Fibroblast of skin of abdomen (primary cell): ENCODE data around the gene NHSL1.

Source experiments
- DNase-seq: peaks from one replicate; pipeline ENCODE4 v3.0.0-alpha.2; 2013

NHSL1 gene

GRCh38 chr6:138494312-138494711, 5.0 kb downstream of the NHSL1 start:
- no peak for DNase-seq

DNA sequence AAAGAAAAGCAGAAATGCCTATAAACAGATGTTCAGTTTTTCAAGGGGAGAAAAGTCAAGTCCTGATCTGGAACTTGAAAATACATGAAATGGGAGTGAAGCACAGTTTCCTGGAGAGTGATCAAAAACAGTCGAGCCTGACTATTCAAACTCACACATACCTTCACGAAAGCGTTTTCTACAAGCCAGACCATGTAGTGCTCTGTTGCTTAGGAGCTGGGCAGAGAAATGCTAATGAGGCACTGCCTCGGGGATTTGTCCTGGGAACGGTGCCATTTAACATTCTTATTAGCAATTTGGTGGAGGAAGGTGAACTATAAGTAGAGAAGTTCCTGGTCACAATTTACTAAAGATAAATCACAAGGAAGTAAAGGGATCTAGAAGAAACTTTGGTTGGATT, 5.9 kb downstream of the NHSL1 start:
- peak; percentile 59 for DNase-seq

DNA sequence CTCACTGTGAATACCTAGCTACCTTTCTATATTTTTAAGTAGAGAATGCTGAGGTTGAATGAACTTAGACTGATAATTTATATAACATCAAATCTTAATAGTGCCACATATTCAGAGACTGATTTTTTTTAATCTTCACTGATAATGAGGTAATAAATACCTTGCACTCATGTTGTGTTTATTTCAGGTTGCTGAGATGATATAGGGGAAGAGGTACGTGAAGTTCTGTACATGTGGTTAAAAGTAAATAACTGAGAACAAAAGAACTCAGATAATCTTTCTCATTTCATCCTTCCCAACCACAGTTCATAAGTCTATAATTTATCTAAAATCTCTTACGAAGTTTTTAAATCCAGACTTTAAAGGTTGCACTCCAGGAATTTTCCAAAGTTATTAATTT, 6.4 kb downstream of the NHSL1 start:
- no peak for DNase-seq

GRCh38 chr6:138492113-138492512, 7.2 kb downstream of the NHSL1 start:
- DNase-seq = no peak

DNA sequence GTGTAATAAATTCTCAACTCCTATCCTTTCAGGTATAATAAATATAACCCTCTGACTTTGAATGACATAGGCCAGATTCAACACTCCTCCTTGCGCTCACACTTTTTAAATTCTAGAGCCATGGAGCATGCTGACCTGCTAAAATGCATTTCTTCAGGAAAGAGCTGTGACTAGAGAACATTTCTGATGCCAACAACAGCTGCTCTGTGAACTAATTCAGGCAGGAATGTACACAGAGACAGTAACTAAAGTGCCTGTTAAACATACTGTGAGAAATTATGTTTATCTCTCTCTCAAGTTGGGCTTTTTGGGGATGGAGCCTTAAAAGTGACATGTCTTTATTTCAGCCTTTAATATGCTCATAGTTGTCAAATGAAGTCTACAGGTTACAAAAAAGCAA, 8.3 kb downstream of the NHSL1 start:
- DNase-seq = no peak

DNA sequence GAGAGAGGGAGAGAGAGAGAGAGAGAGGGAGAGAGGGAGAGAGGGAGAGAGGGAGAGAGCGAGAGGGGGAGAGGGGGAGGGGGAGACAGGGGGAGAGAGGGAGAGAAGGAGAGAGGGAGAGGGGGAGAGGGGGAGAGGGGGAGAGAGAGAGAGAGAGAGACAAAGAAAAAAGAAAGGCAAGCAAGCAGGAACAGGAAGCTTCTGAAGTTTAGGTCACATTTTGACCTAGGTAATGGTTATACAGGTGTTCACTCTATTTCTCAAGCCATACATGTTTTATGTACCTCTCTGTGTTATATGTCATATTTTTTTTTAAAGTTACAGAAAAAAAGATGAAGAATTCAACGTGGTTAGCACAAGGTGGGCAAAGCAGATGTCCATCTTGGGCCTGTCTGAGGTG, 9.4 kb downstream of the NHSL1 start:
- DNase-seq = no peak

GRCh38 chr6:138487102-138487604, 12.1 kb downstream of the NHSL1 start:
- no peak for DNase-seq

DNA sequence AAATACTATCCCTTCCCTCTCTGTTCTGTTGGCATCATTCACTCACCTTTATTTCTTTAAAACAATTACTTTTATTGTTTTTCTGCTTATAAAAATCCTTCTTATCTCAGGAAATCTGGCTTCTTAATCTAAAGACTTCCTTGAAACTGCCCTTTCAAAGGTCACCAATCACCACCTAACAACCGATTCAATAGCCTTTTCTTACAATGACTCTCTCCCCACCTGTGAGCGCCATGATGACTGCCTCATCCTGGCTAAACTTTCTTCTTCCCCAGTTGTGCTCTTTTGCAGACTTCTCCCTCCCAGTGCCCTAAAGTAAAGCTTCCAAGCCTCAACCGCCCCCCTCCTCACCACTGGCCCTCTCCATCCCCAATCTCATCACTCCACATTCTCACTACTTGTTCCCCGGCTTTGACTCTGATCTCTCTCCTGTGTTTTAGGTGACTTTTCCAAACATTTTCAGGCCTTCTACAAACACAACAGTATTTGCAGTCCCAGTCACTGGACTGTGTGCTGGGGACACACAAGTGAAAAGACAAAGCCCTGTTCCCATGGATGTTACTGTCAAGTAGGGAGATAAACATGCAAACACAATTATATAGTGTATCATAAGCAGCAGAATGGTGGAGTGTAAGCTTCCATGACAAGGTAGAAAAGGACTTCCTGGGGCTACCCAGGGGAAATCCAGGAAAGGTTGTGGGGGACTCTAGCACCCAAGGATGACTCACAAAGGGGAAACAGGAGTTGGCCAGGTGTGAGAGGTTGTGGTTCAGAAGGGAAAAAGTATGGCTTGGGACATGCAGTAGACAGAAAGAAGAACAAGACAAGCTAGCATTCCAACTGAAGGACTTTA, 12.8 kb downstream of the NHSL1 start:
- DNase-seq = no peak

DNA sequence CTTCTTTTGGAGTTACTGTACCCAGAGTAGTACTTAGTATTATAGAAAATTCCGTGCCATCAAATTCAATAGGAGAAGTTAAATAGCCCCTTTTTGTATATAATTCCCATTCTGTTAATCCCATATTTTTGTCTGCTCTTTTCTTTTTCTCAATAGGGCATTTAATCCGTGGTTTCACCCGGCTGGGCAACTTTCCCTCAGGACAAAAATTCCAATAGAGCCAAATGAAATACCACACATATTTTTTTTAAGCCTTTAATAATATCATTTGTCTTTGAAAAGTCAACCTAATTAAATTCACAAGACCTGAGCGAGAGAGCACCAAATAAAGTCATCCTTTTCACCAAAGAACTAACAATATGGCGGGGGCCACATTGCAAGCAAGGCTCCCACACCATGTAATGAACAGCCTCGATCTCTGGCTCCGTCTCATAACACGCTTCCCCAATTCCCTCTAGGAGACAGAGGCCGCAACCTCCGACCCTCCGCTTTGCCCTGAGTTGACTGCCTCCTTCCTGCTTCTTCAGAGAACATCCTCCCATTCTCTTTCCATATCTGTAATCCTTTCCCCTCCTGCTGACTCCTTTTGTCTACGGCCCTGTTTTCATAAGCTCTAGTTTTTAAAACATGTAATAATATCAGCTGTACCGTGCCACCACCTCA, 13.6 kb downstream of the NHSL1 start:
- DNase-seq = no peak

DNA sequence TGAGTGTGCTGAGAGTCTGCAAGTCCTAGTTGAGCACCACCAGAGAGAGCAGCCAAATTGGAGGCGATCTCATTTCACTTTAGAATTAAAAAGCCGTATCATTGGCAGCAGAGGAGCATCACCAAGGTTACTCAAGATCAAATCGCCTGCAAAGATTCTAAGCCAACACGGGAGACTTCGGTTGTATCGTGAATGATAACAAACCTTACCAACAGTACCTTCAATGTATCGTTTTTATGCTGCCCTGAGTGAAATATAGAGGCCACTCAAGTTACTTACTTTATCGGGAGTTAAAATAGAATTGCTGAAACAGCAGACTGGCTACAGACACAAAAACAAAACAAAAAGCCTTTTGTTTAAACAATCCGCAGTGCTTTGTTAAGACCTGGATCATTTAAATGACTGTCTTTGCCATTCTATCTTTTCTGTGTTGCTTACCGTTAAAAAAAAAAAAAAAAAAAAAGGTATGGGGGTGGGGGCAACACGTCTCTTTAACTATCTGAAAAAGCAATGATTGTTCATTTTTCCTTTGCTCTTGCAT, 14.2 kb downstream of the NHSL1 start:
- no peak for DNase-seq

DNA sequence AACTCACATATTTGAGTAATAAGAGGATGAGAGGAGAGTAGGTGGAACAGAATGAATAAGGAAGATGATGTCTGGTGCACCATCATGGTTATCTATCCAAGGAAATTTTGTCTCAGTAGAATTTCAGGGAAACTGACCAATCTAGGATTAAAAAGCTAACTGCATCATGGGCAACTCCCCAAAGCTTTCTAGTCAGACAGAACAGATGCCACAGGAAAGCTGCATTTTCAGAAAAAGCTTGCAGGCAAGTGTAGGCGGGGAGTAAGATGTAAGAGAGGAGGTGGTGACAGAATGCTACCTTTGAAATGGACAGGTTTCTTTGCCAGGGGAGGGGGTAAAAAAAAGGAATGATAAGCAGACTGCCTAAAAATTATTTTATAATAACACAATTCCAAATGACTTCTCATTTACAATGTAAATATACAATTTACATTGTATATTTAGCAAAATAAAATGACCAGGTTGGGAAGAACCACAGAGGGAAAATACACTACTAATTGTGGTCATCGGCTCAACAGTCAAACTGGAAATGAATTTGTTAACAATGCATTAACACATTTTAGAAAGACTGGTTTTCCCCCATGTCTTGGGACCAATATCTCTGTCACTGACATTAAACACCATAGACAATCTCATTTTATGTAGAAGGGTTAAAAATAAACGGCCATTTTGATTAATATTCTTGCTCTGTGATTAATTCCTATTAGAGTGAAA, 15.1 kb downstream of the NHSL1 start:
- no peak for DNase-seq

GRCh38 chr6:138482816-138483215, 16.5 kb downstream of the NHSL1 start:
- DNase-seq = no peak

- no peak for DNase-seq
Observed at GRCh38 chr6:138480279-138480949, 18.9 kb downstream of the NHSL1 start.

GRCh38 chr6:138477913-138478539, 21.3 kb downstream of the NHSL1 start:
- no peak for DNase-seq

DNA sequence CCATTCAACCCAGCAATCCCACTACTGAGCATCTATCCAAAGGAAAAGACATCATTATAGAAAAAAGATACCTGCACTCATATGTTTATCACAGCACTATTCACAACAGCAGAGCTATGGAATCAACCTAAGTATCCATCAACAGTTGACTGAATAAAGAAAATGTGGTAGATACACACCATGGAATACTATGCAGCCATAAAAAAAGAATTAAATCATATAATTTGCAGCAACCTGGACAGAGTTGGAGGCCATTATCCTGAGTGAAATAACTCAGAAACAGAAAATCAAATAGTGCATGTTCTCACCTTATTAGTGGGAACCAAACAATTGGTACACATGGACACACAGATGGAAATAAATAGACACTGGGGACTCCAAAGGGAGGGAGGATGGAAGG, 23.2 kb downstream of the NHSL1 start:
- DNase-seq = no peak

GRCh38 chr6:138473144-138473543, 26.1 kb downstream of the NHSL1 start:
- DNase-seq = no peak

- peak; percentile 39 for DNase-seq
Observed at GRCh38 chr6:138468320-138469015, 30.8 kb downstream of the NHSL1 start.

- DNase-seq = no peak
Observed at GRCh38 chr6:138467901-138468300, 31.4 kb downstream of the NHSL1 start.

GRCh38 chr6:138465007-138465645, 34.2 kb downstream of the NHSL1 start:
- peak; percentile 96 for DNase-seq

- DNase-seq = no peak
Observed at GRCh38 chr6:138464085-138464484, 35.2 kb downstream of the NHSL1 start.

DNA sequence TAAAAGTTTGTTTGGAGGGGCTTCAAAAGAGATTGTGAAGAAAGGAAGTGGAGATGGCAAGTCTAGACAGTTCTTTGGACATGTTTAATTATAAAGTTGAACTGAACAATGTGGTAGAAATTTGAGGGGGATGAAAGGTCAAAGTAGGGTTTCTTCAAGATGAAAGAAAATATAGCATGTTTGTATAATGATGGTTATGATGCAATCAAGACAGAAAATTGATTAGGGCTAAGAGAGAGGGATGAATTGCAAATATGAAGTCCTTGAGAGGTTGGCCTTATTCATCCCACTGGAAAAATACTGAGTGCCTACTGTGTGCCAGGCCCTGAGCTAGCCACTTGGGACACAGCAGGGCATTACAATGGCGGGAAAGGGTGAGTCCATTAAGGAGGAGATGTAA, 37.6 kb downstream of the NHSL1 start:
- no peak for DNase-seq
